PFSK-1 (cell line): ENCODE data around the gene ACAA1.

Experiments used
- FOXP2 ChIP-seq: optimal IDR thresholded peaks from 2 replicates; pipeline ENCODE3; 2011; ENCODE audit warnings: borderline replicate concordance, control low read depth, inconsistent platforms; ENCODE audit not compliant: insufficient read depth; ENCODE audit errors: extremely low read length, extremely low read depth
- POLR2AphosphoS5 ChIP-seq: IDR thresholded peaks from 2 replicates; pipeline ENCODE4 v1.6.1; 2012; ENCODE audit warnings: low read depth, mild to moderate bottlenecking, control low read depth, low read length, moderate library complexity
- REST ChIP-seq, 2 experiments: IDR thresholded peaks; 2 replicates each; pipeline versions ENCODE4 v1.6.1 to v1.8.0; 2011 to 2012; ENCODE audit warnings: low read depth in 2 of 2, low read length in 2 of 2, control low read depth in 1 of 2, inconsistent platforms in 1 of 2, mild to moderate bottlenecking in 1 of 2, moderate library complexity in 1 of 2; ENCODE audit not compliant: insufficient read depth in 1 of 2
- SIN3A ChIP-seq: IDR thresholded peaks from 2 replicates; pipeline ENCODE4 v1.6.1; 2012; ENCODE audit warnings: mild to moderate bottlenecking, low read length, moderate library complexity, borderline replicate concordance; ENCODE audit not compliant: insufficient read depth
- TAF1 ChIP-seq: IDR thresholded peaks from 2 replicates; pipeline ENCODE4 v1.6.1; 2012; ENCODE audit warnings: low read length, control low read depth, borderline replicate concordance; ENCODE audit not compliant: insufficient read depth

The ACAA1 gene

GRCh38 chr3:38139652-38140051, 2.7 kb upstream of the ACAA1 start:
- TF ChIP-seq TAF1 (no peak), REST (IDR thresholded peaks at IDR 0.05; ENCODE audit: insufficient read depth in 1 of 2, low read depth in 2 of 2, low read length in 2 of 2) (no peak), SIN3A (no peak), FOXP2 (no peak), POLR2AphosphoS5 (no peak)

GRCh38 chr3:38139191-38139590, 2.3 kb upstream of the ACAA1 start:
- TF ChIP-seq REST (IDR thresholded peaks at IDR 0.05; ENCODE audit: insufficient read depth in 1 of 2, low read depth in 2 of 2, low read length in 2 of 2) (no peak), POLR2AphosphoS5 (no peak), FOXP2 (no peak), TAF1 (no peak), SIN3A (no peak)

- TF ChIP-seq REST (IDR thresholded peaks at IDR 0.05; ENCODE audit: insufficient read depth in 1 of 2, low read depth in 2 of 2, low read length in 2 of 2) (no peak), POLR2AphosphoS5 (no peak), FOXP2 (no peak), SIN3A (no peak), TAF1 (no peak)
Observed at GRCh38 chr3:38138349-38139190, 1.6 kb upstream of the ACAA1 start, which contains the start of gene MYD88. Gene MYD88, plus strand, starts transcription at chr3:38138661. Its CDS starts 40 bp downstream, at chr3:38138701.

- TF ChIP-seq POLR2AphosphoS5 (no peak), SIN3A (no peak), FOXP2 (no peak), REST (IDR thresholded peaks at IDR 0.05; ENCODE audit: insufficient read depth in 1 of 2, low read depth in 2 of 2, low read length in 2 of 2) (no peak), TAF1 (no peak)
Observed at GRCh38 chr3:38137615-38138348, 855 bp upstream of the ACAA1 start.

- TF ChIP-seq REST (IDR thresholded peaks at IDR 0.05; ENCODE audit: insufficient read depth in 1 of 2, low read depth in 2 of 2, low read length in 2 of 2) (no peak), FOXP2 (no peak), POLR2AphosphoS5 (no peak), SIN3A (no peak), TAF1 (no peak)
Observed at GRCh38 chr3:38136393-38136776, 542 bp downstream of the ACAA1 start.
